ENCODE results near the gene ACAN. TPM values are rescaled to one million over a fixed set of nuclear protein-coding genes. Genes with fewer than 3 reads are reported as not detected.

The ACAN gene
- total RNA-seq, 1 experiment from 2014 or later, result not detected

- DNase-seq (ENCODE audit: low spot score), result no peak
These were observed 93.2 kb downstream of the ACAN start for GRCh38 chr15:88896333-88897033.

GRCh38 chr15:88897142-88897455, 93.9 kb downstream of the ACAN start:
- in situ Hi-C loops (cut with HindIII; ENCODE audit: low sequenced_read_pairs), result no loop called here

More at GRCh38 chr15:88896333-88897033, 93.2 kb downstream of the ACAN start:
- in situ Hi-C loops (cut with HindIII; ENCODE audit: low sequenced_read_pairs), result no loop called here

DNA sequence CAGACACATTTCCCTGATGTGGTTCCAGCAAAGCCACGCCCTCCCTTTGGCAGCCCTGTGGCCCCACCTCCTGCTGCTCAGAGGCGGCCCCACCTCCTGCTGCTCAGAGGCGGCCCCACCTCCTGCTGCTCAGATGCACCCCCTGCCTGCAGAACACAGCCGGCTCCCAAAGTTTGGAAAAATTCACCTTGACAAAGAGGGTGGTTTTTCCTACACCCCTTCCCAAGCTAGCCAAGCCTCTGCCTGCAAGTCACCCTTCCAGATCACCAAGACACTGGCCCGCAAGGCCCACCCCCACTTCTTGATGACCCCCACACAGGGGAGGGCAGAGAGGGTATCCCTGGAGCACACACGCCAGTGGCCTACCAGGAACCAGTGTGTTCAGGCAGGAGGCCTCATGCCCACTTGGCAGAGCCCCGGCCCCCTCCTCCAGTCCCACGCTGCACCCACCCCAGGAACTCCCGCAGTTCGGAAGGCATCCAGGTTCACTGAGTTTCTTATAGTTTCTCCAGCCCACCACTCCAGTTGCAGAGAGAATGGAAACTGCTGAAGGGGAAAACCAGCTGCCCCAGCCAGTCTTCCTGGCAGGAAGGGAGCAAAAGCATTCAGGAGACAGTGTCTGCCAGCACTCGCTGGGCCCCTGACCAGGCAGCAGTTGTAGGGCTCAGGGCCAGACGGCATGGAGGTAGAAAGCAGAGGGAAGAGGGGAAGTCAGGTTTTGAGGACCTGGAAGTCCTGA, 94.4 kb downstream of the ACAN start:
- no peak for DNase-seq (ENCODE audit: low spot score)
- in situ Hi-C loops (cut with HindIII; ENCODE audit: low sequenced_read_pairs), result no loop called here

More at GRCh38 chr15:88897142-88897455, 93.9 kb downstream of the ACAN start:
- DNase-seq (ENCODE audit: low spot score), result no peak

GRCh38 chr15:88898736-88899135, 95.5 kb downstream of the ACAN start:
- no peak for DNase-seq (ENCODE audit: low spot score)
- in situ Hi-C loops (cut with HindIII; ENCODE audit: low sequenced_read_pairs), result no loop called here

DNA sequence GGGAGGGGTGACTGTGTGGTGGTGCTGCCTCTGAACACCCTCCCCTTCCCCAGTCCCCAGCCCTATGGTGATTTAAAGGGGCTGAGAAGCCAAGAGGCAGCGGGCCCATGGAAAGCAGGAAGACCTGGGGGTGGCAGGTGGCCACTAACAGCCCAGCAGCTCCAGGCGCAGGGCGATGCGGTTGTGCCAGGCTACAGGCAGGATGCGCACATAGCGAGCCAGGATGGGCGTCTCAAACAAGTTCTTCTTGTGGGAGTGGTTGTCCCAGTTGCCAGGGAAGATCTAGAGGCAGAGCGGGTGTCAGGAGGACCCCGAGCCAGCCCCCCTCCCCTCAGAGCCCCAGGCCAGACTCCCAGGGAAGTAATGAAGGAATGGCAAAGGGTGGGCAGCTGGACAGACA, 96.0 kb downstream of the ACAN start:
- in situ Hi-C loops (cut with HindIII; ENCODE audit: low sequenced_read_pairs), result no loop called here
- DNase-seq (ENCODE audit: low spot score), result no peak

GRCh38 chr15:88900309-88900981, 97.2 kb downstream of the ACAN start:
- in situ Hi-C loops (cut with HindIII; ENCODE audit: low sequenced_read_pairs), result loop anchor here (10.0 kb wide), 1 partner anchor 104 kb away; no protein-coding TSS in a partner anchor
- DNase-seq (ENCODE audit: low spot score), result no peak

- in situ Hi-C loops (cut with HindIII; ENCODE audit: low sequenced_read_pairs), result loop anchor here (10.0 kb wide), 1 partner anchor 104 kb away; no protein-coding TSS in a partner anchor
- DNase-seq (ENCODE audit: low spot score), result no peak
These were observed 97.8 kb downstream of the ACAN start for GRCh38 chr15:88900982-88901418.

- no peak for DNase-seq (ENCODE audit: low spot score)
- in situ Hi-C loops (cut with HindIII; ENCODE audit: low sequenced_read_pairs), result loop anchor here (10.0 kb wide), 1 partner anchor 103 kb away; no protein-coding TSS in a partner anchor
These were observed 98.4 kb downstream of the ACAN start for GRCh38 chr15:88901508-88902220.

DNA sequence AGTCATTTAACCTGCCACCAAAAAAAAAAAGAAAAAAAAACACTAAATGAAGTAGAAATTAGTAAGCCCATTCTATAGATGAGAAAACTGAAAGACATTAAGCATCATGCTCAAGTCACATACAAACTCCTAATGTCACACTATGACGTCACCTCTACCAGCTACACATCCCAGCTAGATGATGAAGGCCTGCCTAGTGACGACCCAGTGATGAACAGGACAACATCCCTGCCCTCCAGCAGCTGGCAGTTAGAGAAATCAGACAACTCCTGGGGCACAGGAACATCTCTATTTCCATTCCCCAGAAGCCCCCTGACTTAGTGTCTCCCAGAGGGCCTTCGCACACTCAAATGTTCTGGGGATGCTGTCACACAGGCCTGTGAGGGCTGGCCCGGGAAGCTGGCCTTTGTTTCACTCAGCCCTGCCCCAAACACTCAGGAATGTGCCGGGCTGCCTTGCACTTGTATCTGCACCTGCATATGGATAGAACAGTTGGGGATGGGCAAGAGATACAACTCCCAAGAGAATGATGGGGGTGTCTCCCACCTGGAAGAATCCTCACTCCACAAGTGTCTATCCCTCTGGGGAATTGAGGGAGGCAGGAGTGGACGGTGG, 99.1 kb downstream of the ACAN start:
- no peak for DNase-seq (ENCODE audit: low spot score)
- in situ Hi-C loops (cut with HindIII; ENCODE audit: low sequenced_read_pairs), result loop anchor here (10.0 kb wide), 1 partner anchor 102 kb away; no protein-coding TSS in a partner anchor

GRCh38 chr15:88902846-88903245, 99.6 kb downstream of the ACAN start:
- DNase-seq (ENCODE audit: low spot score), result no peak
- in situ Hi-C loops (cut with HindIII; ENCODE audit: low sequenced_read_pairs), result loop anchor here (10.0 kb wide), 1 partner anchor 102 kb away; no protein-coding TSS in a partner anchor

DNA sequence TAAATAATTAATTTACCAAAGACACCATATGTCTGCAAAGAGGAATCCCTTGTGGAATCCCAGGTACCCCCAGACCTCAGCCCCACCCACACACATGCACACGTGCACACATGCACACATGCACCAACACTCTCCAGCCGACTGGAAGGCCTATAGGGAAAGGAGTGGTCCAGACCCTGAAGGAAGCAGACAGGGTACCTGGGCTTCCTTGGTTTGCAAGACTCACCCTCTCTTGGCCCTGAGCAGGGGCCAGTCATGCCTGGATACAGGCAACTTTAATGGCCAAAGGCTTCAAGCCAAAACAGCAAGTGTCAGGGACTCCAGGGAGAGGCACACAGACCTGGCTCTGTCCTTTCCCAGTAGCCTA, 101.0 kb downstream of the ACAN start:
- in situ Hi-C loops (cut with HindIII; ENCODE audit: low sequenced_read_pairs), result loop anchor here (10.0 kb wide), 1 partner anchor 101 kb away; no protein-coding TSS in a partner anchor
- no peak for DNase-seq (ENCODE audit: low spot score)

DNA sequence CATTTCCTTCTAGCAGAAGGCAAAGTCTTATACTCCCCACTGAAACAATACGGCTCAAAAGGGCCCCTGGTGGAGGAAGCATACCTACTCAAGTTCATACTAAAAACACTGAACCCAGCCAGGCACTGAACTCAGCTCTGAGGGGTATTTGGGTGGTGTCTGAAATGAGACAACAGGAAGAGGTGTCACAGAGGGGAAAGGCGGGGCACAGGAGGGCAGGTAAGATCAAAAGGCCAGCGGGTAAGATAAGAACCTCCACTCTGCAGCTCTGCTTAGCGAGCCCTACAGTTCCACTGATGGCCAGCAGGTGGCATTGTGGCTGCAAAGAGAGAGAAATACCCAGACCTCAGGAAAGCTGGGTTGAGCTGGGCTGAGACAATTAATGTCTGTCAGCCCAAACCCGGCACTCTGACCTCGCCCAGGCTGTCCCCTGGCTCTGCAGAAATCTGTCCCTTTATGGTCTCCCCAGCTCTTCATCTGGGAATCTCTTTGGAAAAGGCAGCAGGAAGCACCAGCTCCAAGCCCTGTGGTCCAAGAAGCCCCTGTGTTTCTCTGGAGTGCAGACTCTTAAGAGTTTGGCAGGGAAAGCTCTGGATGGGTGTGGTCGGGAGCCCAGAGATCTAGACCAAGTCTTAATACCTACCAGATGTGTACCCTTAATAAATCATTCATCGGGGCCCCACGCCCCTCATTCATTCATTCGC, 101.5 kb downstream of the ACAN start:
- DNase-seq (ENCODE audit: low spot score), result peak; percentile 79
- in situ Hi-C loops (cut with HindIII; ENCODE audit: low sequenced_read_pairs), result loop anchor here (10.0 kb wide), 1 partner anchor 100 kb away; no protein-coding TSS in a partner anchor

DNA sequence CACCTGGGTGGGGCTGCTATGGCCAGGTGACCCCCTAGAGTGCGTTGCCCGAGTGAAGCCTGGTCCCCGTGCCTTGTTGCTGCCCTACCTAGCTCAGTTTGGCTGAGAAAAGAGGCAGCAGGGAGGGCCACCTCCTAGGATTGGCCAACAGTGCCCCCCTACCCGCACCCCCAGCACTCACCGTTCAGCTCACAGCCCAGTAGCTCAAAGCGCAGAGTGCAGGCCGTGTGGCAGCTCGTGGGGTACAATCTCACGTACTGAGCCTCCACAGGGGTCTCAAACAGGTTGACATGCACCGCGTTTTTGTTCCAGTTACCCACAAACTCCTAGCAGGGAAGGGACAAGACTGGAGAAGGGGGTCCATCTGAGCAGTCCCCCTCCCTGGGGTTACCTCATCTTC, 102.3 kb downstream of the ACAN start:
- in situ Hi-C loops (cut with HindIII; ENCODE audit: low sequenced_read_pairs), result loop anchor here (10.0 kb wide), 1 partner anchor 99 kb away; no protein-coding TSS in a partner anchor
- no peak for DNase-seq (ENCODE audit: low spot score)

DNA sequence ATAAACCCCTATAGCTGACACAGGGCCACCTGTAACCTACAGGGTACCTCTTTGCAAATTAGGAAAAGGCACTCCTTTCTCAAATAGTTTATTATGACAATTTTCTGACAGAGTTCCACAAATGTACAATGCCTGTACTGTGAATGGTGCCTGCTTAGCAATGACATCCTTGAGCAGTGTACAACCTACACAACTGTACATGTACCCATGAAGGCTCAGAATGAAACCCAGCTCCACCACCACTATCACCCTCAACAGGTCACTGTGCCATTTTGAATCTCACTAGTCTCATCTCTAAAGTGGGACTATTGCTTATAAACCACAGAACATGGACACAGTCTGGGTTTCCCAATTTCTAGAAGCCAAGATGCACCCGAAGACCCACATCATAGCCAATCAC, 102.9 kb downstream of the ACAN start:
- DNase-seq (ENCODE audit: low spot score), result no peak
- in situ Hi-C loops (cut with HindIII; ENCODE audit: low sequenced_read_pairs), result loop anchor here (10.0 kb wide), 1 partner anchor 99 kb away; no protein-coding TSS in a partner anchor

DNA sequence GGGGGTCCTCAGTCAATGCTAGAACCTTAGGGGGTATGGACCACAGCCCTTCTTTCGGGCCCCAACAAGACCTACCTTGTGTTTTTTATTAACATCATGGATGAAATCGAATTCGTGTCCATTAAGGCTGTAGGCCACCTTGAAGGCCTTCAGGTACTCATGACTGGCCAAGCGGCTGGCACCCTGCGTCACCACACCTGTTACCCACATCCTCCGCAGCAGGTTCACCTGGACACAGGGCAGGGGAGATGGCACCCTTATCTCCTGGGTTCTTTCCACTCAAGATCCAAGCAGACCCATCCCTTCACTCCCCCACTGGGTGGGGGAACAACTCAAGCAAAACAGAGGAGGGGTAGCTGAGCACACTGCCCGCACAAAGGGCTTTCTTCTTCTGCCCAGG, 103.3 kb downstream of the ACAN start:
- DNase-seq (ENCODE audit: low spot score), result no peak
- in situ Hi-C loops (cut with HindIII; ENCODE audit: low sequenced_read_pairs), result loop anchor here (10.0 kb wide), 1 partner anchor 98 kb away; no protein-coding TSS in a partner anchor

DNA sequence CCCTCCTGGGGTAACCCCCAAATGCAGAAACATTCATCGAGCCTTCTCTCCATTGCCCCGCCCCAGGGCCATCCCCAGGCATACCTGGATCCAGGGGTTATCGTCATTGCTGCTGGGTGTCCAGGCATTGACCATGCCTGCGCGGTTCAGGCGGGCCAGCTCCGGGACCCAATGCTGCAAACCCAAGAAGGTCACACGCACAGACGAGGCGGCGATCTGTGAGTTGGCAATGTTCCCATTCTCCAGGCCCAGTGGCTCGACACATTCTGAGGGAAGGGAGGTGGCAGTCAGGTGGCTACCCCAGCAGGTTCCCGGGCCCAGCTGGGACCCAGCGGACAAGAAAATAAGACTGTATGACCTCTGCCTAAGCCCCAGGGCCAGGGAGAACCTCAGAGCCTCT, 103.9 kb downstream of the ACAN start:
- in situ Hi-C loops (cut with HindIII; ENCODE audit: low sequenced_read_pairs), result loop anchor here (10.0 kb wide), 1 partner anchor 98 kb away; no protein-coding TSS in a partner anchor

GRCh38 chr15:88908123-88908522, 104.9 kb downstream of the ACAN start:
- in situ Hi-C loops (cut with HindIII; ENCODE audit: low sequenced_read_pairs), result loop anchor here (10.0 kb wide), 1 partner anchor 97 kb away; no protein-coding TSS in a partner anchor
- no peak for DNase-seq (ENCODE audit: low spot score)

More for the DNA sequence above, 103.9 kb downstream of the ACAN start:
- no peak for DNase-seq (ENCODE audit: low spot score)

Data from G401 (cell line).